ENCODE data around the gene CUL4A. TPM values are rescaled to one million over a fixed set of nuclear protein-coding genes. Genes with fewer than 3 reads are reported as not detected.

The CUL4A gene
- total RNA-seq, 4 donors from 2014 or later: 232 to 319 (median 234) TPM

GRCh38 chr13:113170511-113170910, 38.9 kb upstream of the CUL4A start:
- intact Hi-C loops (cut with DNase I; ENCODE audit: low total_unique reads): no loop called here
- H3K9me3 ChIP-seq: no peaks in the 10 kb centered on the region
- no peaks in the 10 kb centered on the region for H3K27me3 ChIP-seq
- no peaks in the 10 kb centered on the region for H3K4me1 ChIP-seq
- TF ChIP-seq CTCF (IDR thresholded peaks at IDR 0.05 in 4 of 5, conservative IDR thresholded peaks at IDR 0.05 in 1 of 5) (no peak), POLR2A (IDR thresholded peaks at IDR 0.05) (no peak)
- H3K27ac ChIP-seq: no peak overlapping the region
- in situ Hi-C loops (cut with MboI; ENCODE audit: low sequenced_read_pairs in 4 of 4): no loop called here
- ATAC-seq (no peak), DNase-seq (no peak)
- no peak overlapping the region for H3K4me3 ChIP-seq
- peaks cover 0 to 41% of the 10 kb centered on the region in 2 donors for H3K36me3 ChIP-seq

- peaks cover 0 to 50% of the 10 kb centered on the region in 2 donors for H3K36me3 ChIP-seq
- no peak for DNase-seq
- no peak for TF ChIP-seq POLR2A (IDR thresholded peaks at IDR 0.05)
- no peak for TF ChIP-seq CTCF (IDR thresholded peaks at IDR 0.05 in 4 of 5, conservative IDR thresholded peaks at IDR 0.05 in 1 of 5)
- H3K27me3 ChIP-seq: no peaks in the 10 kb centered on the region
- H3K4me1 ChIP-seq: no peaks in the 10 kb centered on the region
- ATAC-seq: no peak
- intact Hi-C loops (cut with DNase I; ENCODE audit: low total_unique reads) (no loop called here), in situ Hi-C loops (cut with MboI; ENCODE audit: low sequenced_read_pairs in 4 of 4) (no loop called here)
- H3K4me3 ChIP-seq: no peak overlapping the region
- H3K27ac ChIP-seq: no peak overlapping the region
- no peaks in the 10 kb centered on the region for H3K9me3 ChIP-seq
Observed at GRCh38 chr13:113171250-113172125, 37.9 kb upstream of the CUL4A start.

GRCh38 chr13:113172419-113172926, 36.9 kb upstream of the CUL4A start:
- in situ Hi-C loops (cut with MboI; ENCODE audit: low sequenced_read_pairs in 4 of 4) (no loop called here), intact Hi-C loops (cut with DNase I; ENCODE audit: low total_unique reads) (no loop called here)
- Histone ChIP-seq H3K27me3 (no peaks in the 10 kb centered on the region), H3K4me1 (no peaks in the 10 kb centered on the region), H3K4me3 (no peak overlapping the region), H3K36me3 (peaks cover 0 to 60% of the 10 kb centered on the region in 2 donors), H3K27ac (no peak overlapping the region), H3K9me3 (no peaks in the 10 kb centered on the region)
- TF ChIP-seq CTCF (IDR thresholded peaks at IDR 0.05 in 4 of 5, conservative IDR thresholded peaks at IDR 0.05 in 1 of 5): no peak
- no peak for TF ChIP-seq POLR2A (IDR thresholded peaks at IDR 0.05)
- no peak for ATAC-seq
- DNase-seq: no peak

- TF ChIP-seq POLR2A (IDR thresholded peaks at IDR 0.05) (no peak), CTCF (IDR thresholded peaks at IDR 0.05 in 4 of 5, conservative IDR thresholded peaks at IDR 0.05 in 1 of 5) (no peak)
- ATAC-seq (no peak), DNase-seq (no peak)
- no peak overlapping the region for H3K4me3 ChIP-seq
- peaks cover 6 to 76% of the 10 kb centered on the region in 2 donors for H3K36me3 ChIP-seq
- H3K4me1 ChIP-seq: no peaks in the 10 kb centered on the region
- intact Hi-C loops (cut with DNase I; ENCODE audit: low total_unique reads) (no loop called here), in situ Hi-C loops (cut with MboI; ENCODE audit: low sequenced_read_pairs in 4 of 4) (no loop called here)
- no peaks in the 10 kb centered on the region for H3K9me3 ChIP-seq
- no peak overlapping the region for H3K27ac ChIP-seq
- no peaks in the 10 kb centered on the region for H3K27me3 ChIP-seq
Observed at GRCh38 chr13:113176280-113176679, 33.1 kb upstream of the CUL4A start.
